HT1080 (cell line): Measurements from ENCODE around the gene RASSF8. TPM values are rescaled to one million over a fixed set of nuclear protein-coding genes. Genes with fewer than 3 reads are reported as not detected.

ENCODE experiments used
- DNase-seq: peaks from one replicate; pipeline ENCODE4 v3.0.0-alpha.2; 2015; ENCODE audit warnings: low read depth
- total RNA-seq: library from RNA; depleted of rRNA; stranded (reverse); fragments of >200 nt; shearing (Covaris generic); gene quantifications from 2 replicates; pipeline ENCODE4 v1.2.3, GENCODE V29; 2014

Gene RASSF8
- total RNA-seq, 1 experiment from 2014 or later: 33.5 TPM

GRCh38 chr12:25960143-25960542 lies 1.7 kb downstream of the RASSF8 start:
- peak; percentile 61 for DNase-seq

- DNase-seq: no peak
Observed at GRCh38 chr12:25960961-25961360, 2.5 kb downstream of the RASSF8 start.

- no peak for DNase-seq
Observed at GRCh38 chr12:25962932-25963525, 4.5 kb downstream of the RASSF8 start.

- DNase-seq: no peak
Observed at GRCh38 chr12:25965682-25966081, 7.2 kb downstream of the RASSF8 start.

GRCh38 chr12:25970082-25970481 lies 11.6 kb downstream of the RASSF8 start:
- peak; percentile 83 for DNase-seq

- DNase-seq: no peak
Observed at GRCh38 chr12:25970916-25971653, 12.6 kb downstream of the RASSF8 start.

GRCh38 chr12:25971654-25972041 lies 13.2 kb downstream of the RASSF8 start:
- DNase-seq: no peak

GRCh38 chr12:25972783-25973182 lies 14.3 kb downstream of the RASSF8 start:
- no peak for DNase-seq

GRCh38 chr12:25975179-25975578 lies 16.7 kb downstream of the RASSF8 start:
- no peak for DNase-seq

- no peak for DNase-seq
Observed at GRCh38 chr12:25975682-25976081, 17.2 kb downstream of the RASSF8 start.

- DNase-seq: no peak
Observed at GRCh38 chr12:25976289-25976688, 17.8 kb downstream of the RASSF8 start.

- DNase-seq: peak; percentile 56
Observed at GRCh38 chr12:25977047-25977446, 18.6 kb downstream of the RASSF8 start.

- DNase-seq: no peak
Observed at GRCh38 chr12:25979059-25979458, 20.6 kb downstream of the RASSF8 start.

GRCh38 chr12:25979563-25979962 lies 21.1 kb downstream of the RASSF8 start:
- no peak for DNase-seq

- DNase-seq: no peak
Observed at GRCh38 chr12:25980035-25980434, 21.6 kb downstream of the RASSF8 start.

- no peak for DNase-seq
Observed at GRCh38 chr12:25981597-25981996, 23.1 kb downstream of the RASSF8 start.

GRCh38 chr12:25982416-25982815 lies 23.9 kb downstream of the RASSF8 start:
- no peak for DNase-seq

GRCh38 chr12:25983625-25984024 lies 25.1 kb downstream of the RASSF8 start:
- DNase-seq: no peak

- no peak for DNase-seq
Observed at GRCh38 chr12:25984759-25985158, 26.3 kb downstream of the RASSF8 start.

GRCh38 chr12:25985316-25986175 lies 27.1 kb downstream of the RASSF8 start:
- no peak for DNase-seq

GRCh38 chr12:25986180-25986579 lies 27.7 kb downstream of the RASSF8 start:
- DNase-seq: no peak

GRCh38 chr12:25988505-25988904 lies 30.0 kb downstream of the RASSF8 start:
- no peak for DNase-seq
